ENCODE data around the gene HOXA6.

The HOXA6 gene

GRCh38 chr7:27147199-27148030 is at the start of gene HOXA6:
Gene HOXA6, minus strand, starts transcription at chr7:27147774. Its CDS starts 25 bp downstream, at chr7:27147749.
- TF ChIP-seq CTCF (IDR thresholded peaks at IDR 0.05) = no peak
- Histone ChIP-seq H3K4me3 (peak within 1 kb of the TSS; percentile 65), H3K27ac (no peak within 1 kb of the TSS)
- peak; percentile 73 for DNase-seq (ENCODE audit: low spot score)

DNA sequence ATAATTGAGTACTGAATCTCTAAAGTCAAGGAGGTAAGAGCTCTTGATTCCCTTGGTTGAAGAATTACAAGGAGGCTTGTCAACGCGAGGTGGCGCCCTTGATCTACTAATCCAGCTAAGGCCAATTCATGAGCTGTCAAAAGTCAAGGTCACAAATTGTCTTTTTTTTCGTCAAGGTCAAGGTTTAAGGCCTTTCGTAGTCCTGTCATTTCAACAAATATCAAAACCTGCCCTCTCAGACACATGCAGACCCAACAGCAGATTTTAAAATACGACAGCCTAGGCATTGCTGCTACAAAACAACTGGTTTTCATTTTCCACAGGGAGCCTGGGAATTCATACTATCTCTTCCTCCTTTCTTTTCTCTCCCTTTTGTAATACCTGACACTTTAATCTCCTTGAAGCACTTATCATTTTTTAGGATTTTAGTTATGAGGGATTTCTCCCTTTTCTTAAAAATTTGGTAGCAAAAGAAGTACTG is 48.8 kb upstream of the HOXA6 start:
- Histone ChIP-seq H3K27ac (no peak overlapping the region), H3K4me3 (no peak overlapping the region)
- DNase-seq (ENCODE audit: low spot score) = peak; percentile 77
- TF ChIP-seq CTCF (IDR thresholded peaks at IDR 0.05) = peak; percentile 53

DNA sequence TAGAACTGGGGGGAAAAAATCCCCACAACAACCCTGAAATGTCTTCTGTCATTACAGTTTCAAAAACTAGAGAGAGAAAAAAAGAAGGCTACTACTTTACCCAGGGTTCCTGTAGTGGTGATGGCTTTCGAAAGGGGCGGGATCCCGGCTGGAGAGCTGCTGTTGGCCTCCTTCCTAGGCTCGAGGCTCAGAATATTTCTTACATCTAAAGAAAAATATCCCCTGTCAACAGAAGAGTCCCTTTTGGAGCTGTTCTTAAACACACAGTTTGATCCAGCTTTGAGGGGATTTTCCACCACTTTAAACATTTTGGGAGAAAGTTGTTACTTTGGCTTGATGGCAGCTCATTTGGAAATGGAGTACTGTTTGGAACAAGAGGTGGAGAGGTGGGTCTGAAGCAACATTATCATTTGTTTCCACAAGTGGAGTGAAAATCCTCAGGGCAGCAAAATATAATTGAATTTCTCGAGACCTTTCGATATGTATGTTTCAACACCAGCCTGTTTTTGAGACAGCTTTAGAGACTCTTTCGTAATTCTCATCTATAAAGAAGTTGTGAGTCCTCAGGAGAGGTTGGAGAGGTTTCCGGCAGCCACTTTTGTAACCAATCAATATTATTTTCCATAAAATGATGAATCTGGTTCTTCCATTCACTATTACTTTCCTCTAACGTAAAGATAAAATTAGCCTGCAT is 47.3 kb upstream of the HOXA6 start:
- no peak overlapping the region for H3K27ac ChIP-seq
- TF ChIP-seq CTCF (IDR thresholded peaks at IDR 0.05) = no peak
- no peak overlapping the region for H3K4me3 ChIP-seq
- DNase-seq (ENCODE audit: low spot score) = peak; percentile 1

- H3K27ac ChIP-seq = no peak overlapping the region
- no peak overlapping the region for H3K4me3 ChIP-seq
- no peak for TF ChIP-seq CTCF (IDR thresholded peaks at IDR 0.05)
- no peak for DNase-seq (ENCODE audit: low spot score)
Measured at GRCh38 chr7:27194002-27194352, 46.4 kb upstream of the HOXA6 start.

DNA sequence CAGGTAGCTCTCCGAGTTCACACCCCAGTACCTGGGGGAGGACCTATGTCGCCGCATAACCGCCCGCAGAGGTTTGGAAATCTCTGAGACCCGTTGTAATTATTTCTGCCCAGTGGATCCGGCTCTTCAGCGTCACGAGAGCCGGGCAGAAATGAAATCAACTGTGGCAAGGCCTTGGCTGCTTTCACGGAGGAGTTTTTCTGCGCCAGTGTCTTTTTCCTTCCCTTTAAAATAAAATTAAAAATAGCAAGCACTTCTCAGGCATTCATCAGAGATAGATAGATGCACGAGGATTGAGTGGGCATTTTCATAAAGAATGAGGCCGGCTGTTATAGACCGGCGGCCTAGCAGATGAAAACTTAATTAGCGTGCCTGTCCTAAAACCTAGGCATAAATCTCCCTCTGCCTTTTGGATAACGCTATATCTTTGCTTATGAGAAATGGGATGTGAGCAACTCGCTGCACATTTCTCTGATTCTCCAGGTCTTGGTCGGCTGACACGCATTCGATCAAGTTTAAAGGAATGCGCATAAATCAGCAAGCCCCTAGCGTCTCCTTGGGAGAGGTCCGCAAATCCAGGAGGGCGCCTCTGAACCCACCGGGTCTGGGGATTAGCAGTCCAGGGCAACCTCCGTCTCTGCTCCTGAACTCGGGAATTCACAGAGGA is 45.9 kb upstream of the HOXA6 start:
- DNase-seq (ENCODE audit: low spot score) = peak; percentile 63
- H3K27ac ChIP-seq = no peak overlapping the region
- no peak for TF ChIP-seq CTCF (IDR thresholded peaks at IDR 0.05)
- H3K4me3 ChIP-seq = peak overlapping the region; percentile 65

GRCh38 chr7:27192546-27193334 is 45.2 kb upstream of the HOXA6 start:
- peak overlapping the region; percentile 65 for H3K4me3 ChIP-seq
- H3K27ac ChIP-seq = no peak overlapping the region
- TF ChIP-seq CTCF (IDR thresholded peaks at IDR 0.05) = no peak
- no peak for DNase-seq (ENCODE audit: low spot score)
